Coronary artery (tissue), 2 donors: ENCODE results near the gene GTF2A1L.

Experiments used
- DNase-seq: peaks from one replicate; pipeline ENCODE4 v3.0.0-alpha.2; 2017; ENCODE audit warnings: low spot score
- H3K27ac ChIP-seq, 2 donors: fragments of 200-600 bp; sonication (generic); one replicate each; pipeline ENCODE4 v1.5.1; 2016 to 2019
- H3K4me3 ChIP-seq: fragments of 200-600 bp; sonication (generic); 2 replicates; pipeline ENCODE4 v1.5.1; 2016; ENCODE audit warnings: mild to moderate bottlenecking, moderate library complexity
- TF ChIP-seq, protein P1 (sequence below): fragments of 200-600 bp; sonication (generic); IDR thresholded peaks from one replicate; pipeline ENCODE4 v1.5.1; 2019; ENCODE audit warnings: antibody characterized with exemption

GTF2A1L gene

DNA sequence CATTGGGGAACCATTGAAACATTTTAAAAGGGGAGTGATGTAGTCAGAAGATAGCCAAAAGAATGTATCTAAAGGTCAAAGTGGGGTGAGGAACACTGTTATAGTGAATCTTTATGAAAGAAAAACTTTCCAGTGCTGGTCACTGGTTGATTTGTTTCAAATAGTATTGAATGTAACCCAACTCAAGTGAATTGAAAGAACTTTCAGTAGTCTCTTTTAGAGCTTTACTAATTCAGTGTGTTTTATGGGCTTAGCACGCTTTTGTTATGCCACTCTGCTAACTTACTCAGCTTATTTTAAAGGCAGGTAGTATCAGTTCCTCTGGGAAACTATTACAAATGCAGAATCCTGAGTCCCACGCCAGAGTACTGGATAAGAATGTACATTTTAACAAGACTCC is 57.3 kb downstream of the GTF2A1L start:
- no peak overlapping the region for H3K4me3 ChIP-seq
- DNase-seq: no peak
- TF ChIP-seq, protein P1, sequence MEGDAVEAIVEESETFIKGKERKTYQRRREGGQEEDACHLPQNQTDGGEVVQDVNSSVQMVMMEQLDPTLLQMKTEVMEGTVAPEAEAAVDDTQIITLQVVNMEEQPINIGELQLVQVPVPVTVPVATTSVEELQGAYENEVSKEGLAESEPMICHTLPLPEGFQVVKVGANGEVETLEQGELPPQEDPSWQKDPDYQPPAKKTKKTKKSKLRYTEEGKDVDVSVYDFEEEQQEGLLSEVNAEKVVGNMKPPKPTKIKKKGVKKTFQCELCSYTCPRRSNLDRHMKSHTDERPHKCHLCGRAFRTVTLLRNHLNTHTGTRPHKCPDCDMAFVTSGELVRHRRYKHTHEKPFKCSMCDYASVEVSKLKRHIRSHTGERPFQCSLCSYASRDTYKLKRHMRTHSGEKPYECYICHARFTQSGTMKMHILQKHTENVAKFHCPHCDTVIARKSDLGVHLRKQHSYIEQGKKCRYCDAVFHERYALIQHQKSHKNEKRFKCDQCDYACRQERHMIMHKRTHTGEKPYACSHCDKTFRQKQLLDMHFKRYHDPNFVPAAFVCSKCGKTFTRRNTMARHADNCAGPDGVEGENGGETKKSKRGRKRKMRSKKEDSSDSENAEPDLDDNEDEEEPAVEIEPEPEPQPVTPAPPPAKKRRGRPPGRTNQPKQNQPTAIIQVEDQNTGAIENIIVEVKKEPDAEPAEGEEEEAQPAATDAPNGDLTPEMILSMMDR: no peak
- H3K27ac ChIP-seq: no peak overlapping the region

DNA sequence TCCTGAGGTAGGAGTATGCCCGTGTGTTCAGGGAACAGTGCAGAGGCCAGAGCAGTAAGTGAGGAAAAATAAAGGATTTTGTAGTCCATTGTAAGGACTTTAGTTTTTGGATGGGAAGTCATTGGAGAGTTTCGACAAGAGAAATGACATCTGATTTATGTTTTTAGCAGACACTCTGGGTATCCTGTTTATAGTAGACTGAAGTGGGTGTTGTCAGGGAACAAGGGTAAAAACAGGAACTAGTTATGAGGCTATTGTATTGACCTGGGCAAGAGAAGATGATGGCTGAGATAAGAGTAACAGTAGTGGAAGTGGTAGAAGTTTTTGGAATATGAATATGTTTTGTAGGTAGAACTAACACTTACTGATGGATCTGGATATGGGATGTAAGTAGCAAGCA is 59.8 kb downstream of the GTF2A1L start:
- no peak overlapping the region for H3K4me3 ChIP-seq
- TF ChIP-seq, protein P1: no peak
- DNase-seq: no peak
- H3K27ac ChIP-seq: no peak overlapping the region

DNA sequence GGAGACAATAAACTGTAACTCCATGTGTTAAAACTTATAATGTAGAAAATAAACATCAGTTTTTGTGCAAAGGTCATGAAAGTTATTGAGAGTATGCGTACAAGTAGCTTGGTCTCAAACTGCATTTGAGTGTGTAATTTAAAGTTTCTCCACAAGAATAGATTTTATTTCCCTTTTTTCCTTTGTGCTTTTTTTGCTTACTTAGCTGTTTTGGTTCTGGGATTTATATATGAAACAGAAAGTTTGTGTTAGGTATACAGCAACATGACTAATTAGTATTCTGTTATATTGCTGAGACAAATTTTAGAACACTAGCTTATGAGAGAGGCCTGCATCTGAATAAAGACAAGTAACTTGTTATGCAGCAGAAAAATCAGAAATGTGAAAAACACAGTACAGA is 67.5 kb downstream of the GTF2A1L start:
- TF ChIP-seq, protein P1: no peak
- DNase-seq: no peak

DNA sequence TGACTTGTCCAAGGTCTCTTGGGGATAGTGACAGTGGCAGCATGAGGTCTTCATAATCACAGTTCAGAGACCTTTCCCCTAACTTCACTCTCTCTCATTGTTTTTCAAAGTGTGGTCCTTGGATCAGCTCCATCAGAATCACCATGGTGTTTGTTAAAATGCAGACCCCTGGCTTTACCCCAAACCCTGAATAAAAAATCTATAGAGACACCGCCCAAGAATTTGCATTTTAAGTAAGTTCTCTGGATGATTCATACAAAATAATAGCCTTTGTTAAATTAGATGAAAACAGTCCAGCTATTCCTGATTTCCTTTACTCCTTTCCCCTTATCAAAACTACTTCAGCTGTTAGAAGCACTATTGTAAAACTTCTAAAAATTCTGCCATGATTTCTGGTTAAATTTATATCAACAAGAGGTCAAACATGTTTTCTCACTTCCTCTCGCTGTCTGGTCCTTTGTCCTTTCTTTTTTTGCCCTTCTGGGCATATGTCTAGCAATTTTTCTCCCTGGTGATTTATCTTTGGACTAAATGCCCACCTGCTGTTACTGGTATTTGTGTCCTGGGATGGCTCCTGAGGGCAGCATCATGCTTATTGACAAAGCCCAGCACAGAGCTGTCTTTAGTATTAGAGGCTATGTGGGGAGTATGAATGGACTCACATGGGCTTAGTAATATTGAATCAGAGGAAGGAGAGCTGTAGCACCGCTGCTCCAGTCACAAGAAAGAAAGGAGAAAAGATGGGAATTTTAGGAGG is 74.5 kb downstream of the GTF2A1L start:
- H3K27ac ChIP-seq: no peak overlapping the region
- TF ChIP-seq, protein P1: no peak
- H3K4me3 ChIP-seq: no peak overlapping the region
- DNase-seq: no peak

More for the DNA sequence above, 67.5 kb downstream of the GTF2A1L start:
- Histone ChIP-seq H3K27ac (no peak overlapping the region), H3K4me3 (no peak overlapping the region)

DNA sequence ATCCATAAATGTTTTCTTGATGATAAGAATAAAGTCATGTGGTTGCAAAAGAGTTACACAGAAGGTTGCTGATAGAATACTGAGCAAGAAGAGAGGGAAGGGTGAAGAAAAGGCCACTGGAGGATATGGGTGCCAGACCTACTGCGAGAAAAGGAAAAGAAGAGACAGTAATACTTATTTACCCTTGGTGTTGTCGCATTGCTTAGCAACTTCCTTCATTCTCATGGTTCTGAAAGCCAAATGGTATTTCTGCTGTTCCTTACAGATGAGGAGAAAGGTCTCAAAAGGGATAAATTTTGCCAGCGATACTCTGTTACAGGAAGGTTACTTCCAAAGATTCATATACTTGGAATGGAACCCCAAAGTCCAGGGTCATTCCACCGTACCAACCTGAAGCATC is 75.4 kb downstream of the GTF2A1L start:
- no peak for DNase-seq
- TF ChIP-seq, protein P1: no peak
- Histone ChIP-seq H3K4me3 (no peak overlapping the region), H3K27ac (no peak overlapping the region)

DNA sequence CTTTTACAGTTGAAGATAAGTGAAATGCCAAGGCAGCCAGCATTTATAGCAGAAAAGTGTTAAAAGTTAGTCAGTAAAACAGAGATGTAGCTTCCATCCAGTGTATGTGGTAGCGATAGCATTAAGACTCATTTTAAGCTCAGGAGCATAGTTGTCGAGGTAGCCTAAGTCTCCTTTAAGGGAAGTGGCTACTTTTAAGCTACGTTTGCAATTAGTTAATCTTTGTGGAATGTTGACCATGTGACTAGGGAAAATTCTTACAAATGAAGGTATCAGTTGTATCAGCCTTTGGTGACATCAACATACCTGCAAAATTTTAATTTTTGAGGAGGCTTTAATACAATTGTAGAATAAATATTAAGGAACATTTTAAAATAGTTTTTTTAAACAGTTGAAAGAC is 76.0 kb downstream of the GTF2A1L start:
- Histone ChIP-seq H3K4me3 (no peak overlapping the region), H3K27ac (no peak overlapping the region)
- TF ChIP-seq, protein P1: no peak
- DNase-seq: no peak

DNA sequence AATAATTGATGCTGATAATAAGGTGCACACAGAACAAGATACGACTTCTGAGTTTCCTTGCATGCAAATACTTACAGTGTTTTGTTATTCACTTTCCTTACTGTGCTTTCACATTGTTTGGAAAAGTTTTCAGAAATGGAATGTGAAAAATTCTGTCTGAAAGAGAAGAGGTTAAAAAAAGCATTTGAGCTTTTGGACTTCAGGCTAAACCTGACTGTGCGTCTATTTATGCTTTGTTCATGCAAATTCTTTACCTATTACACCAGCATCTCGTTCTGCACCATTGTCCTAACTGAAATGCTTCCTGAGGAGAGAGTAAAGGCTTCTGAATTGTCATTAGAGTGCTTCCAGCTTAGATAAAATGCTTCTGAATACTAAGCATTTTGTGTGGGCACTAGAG is 76.5 kb downstream of the GTF2A1L start:
- no peak for DNase-seq
- H3K4me3 ChIP-seq: no peak overlapping the region
- H3K27ac ChIP-seq: no peak overlapping the region
- TF ChIP-seq, protein P1: no peak
